Keratinocyte (primary cell): ENCODE data around the gene AGAP5. TPM values are rescaled to one million over a fixed set of nuclear protein-coding genes. Genes with fewer than 3 reads are reported as not detected.
"Not testable (repeated sequence)": the region's sequence is repeated elsewhere in the genome, so short reads cannot be mapped to it uniquely, and the experiment has no call there.

ENCODE experiments used
- DNase-seq: peaks from one replicate; pipeline ENCODE4 v3.0.0-alpha.2; 2011; ENCODE audit warnings: low read depth, missing footprints, low spot score
- FAIRE-seq: peaks from 2 replicates; lab custom pipeline; 2011; peaks lifted over from hg19 to GRCh38; lab: Jason Lieb, UNC
- H2AFZ ChIP-seq: 2 replicates; pipeline ENCODE4 v1.6.0; 2012; ENCODE audit warnings: low read length, control low read depth, inconsistent platforms; ENCODE audit not compliant: control insufficient read depth
- H3K27ac ChIP-seq: 2 replicates; pipeline ENCODE4 v1.5.1; 2011; ENCODE audit warnings: low read length; ENCODE audit not compliant: control insufficient read depth, insufficient read depth
- H3K27me3 ChIP-seq: 3 replicates; pipeline ENCODE4 v1.6.0; 2011; ENCODE audit warnings: low read length; ENCODE audit not compliant: control insufficient read depth, insufficient read depth; ENCODE audit errors: extremely low read depth
- H3K36me3 ChIP-seq, 2 experiments: 2 replicates in 1 of 2; 3 replicates in 1 of 2; pipeline ENCODE4 v1.5.1; 2011; ENCODE audit warnings: low read length in 2 of 2, mild to moderate bottlenecking in 1 of 2; ENCODE audit not compliant: control insufficient read depth in 2 of 2, insufficient read depth in 2 of 2; ENCODE audit errors: extremely low read depth in 1 of 2
- H3K4me1 ChIP-seq: 3 replicates; pipeline ENCODE4 v1.5.1; 2011; ENCODE audit warnings: low read length; ENCODE audit not compliant: control insufficient read depth, insufficient read depth; ENCODE audit errors: extremely low read depth
- H3K4me2 ChIP-seq: 3 replicates; pipeline ENCODE4 v1.6.0; 2011; ENCODE audit warnings: low read depth, low read length; ENCODE audit not compliant: control insufficient read depth, insufficient read depth; ENCODE audit errors: extremely low read depth
- H3K4me3 ChIP-seq, 3 experiments: fragments of 200-600 bp in 1 of 3; sonication (generic) in 1 of 3; 2 replicates in 2 of 3; 3 replicates in 1 of 3; pipeline ENCODE4 v1.5.1; 2011 to 2016; ENCODE audit warnings: low read length in 3 of 3, mild to moderate bottlenecking in 3 of 3, control low read depth in 2 of 3, inconsistent platforms in 1 of 3, low read depth in 1 of 3, mixed read lengths in 1 of 3, mixed run types in 1 of 3, moderate library complexity in 1 of 3; ENCODE audit not compliant: control insufficient read depth in 2 of 3, insufficient read depth in 2 of 3; ENCODE audit errors: extremely low read depth in 1 of 3
- H3K79me2 ChIP-seq: 2 replicates; pipeline ENCODE4 v1.6.0; 2012; ENCODE audit warnings: low read length; ENCODE audit not compliant: control insufficient read depth, insufficient read depth
- H3K9ac ChIP-seq: 3 replicates; pipeline ENCODE4 v1.6.0; 2011; ENCODE audit warnings: low read length; ENCODE audit not compliant: control insufficient read depth, insufficient read depth; ENCODE audit errors: extremely low read depth
- H3K9me1 ChIP-seq: 3 replicates; pipeline ENCODE4 v1.6.0; 2011; ENCODE audit warnings: low read length; ENCODE audit not compliant: control insufficient read depth, insufficient read depth; ENCODE audit errors: extremely low read depth
- H3K9me3 ChIP-seq: 2 replicates; pipeline ENCODE4 v1.5.1; 2012; ENCODE audit warnings: low read depth, low read length; ENCODE audit not compliant: control insufficient read depth
- H4K20me1 ChIP-seq: 3 replicates; pipeline ENCODE4 v1.6.0; 2011; ENCODE audit warnings: low read length; ENCODE audit not compliant: control insufficient read depth, insufficient read depth; ENCODE audit errors: extremely low read depth
- CTCF ChIP-seq, 3 experiments: IDR thresholded peaks in 1 of 3; conservative IDR thresholded peaks in 1 of 3; optimal IDR thresholded peaks in 1 of 3; 2 replicates in 2 of 3; 3 replicates in 1 of 3; pipeline versions ENCODE3 to v1.5.1; 2011; ENCODE audit warnings: low read length in 3 of 3, mild to moderate bottlenecking in 3 of 3, moderate library complexity in 2 of 3, control low read depth in 1 of 3, inconsistent platforms in 1 of 3; ENCODE audit not compliant: insufficient read depth in 2 of 3; ENCODE audit errors: extremely low read depth in 1 of 3
- EZH2 ChIP-seq: IDR thresholded peaks from one replicate; pipeline ENCODE4 v1.6.1; 2012; ENCODE audit warnings: inconsistent platforms, mild to moderate bottlenecking, low read length, moderate library complexity
- dilution Hi-C: fragments of 300-500 bp; cut with MboI; formaldehyde crosslinking; loops from one replicate; pipeline ENCODE4 v1.7.0; 2020; ENCODE audit warnings: low sequenced_read_pairs; ENCODE audit not compliant: extremely low pct_ligation_motif_present
- polyA plus RNA-seq, 5 experiments: library from polyadenylated mRNA; depleted of rRNA in 3 of 5; stranded (reverse) in 3 of 5; stranded (forward) in 1 of 5; unstranded in 1 of 5; fragments of >200 nt; gene quantifications; 1 replicate in 1 of 5; 2 replicates in 3 of 5; 3 replicates in 1 of 5; pipeline versions ENCODE4 v1.2.1 to v1.2.3, GENCODE V29; 2011 to 2012; ENCODE audit warnings: missing spikeins in 2 of 5, low read depth in 1 of 5, low replicate concordance in 1 of 5

Gene AGAP5
- polyA plus RNA-seq, 1 donor (not counting 4 experiments of a cell fraction or from before 2014, with no cell fraction given), result 3.6 TPM

- TF ChIP-seq EZH2 (no peak), CTCF (optimal IDR thresholded peaks at IDR 0.05 in 1 of 3, IDR thresholded peaks at IDR 0.05 in 1 of 3, conservative IDR thresholded peaks at IDR 0.05 in 1 of 3; ENCODE audit: extremely low read depth in 1 of 3, insufficient read depth in 2 of 3, low read length in 3 of 3) (no peak)
- Histone ChIP-seq H2AFZ (no peak overlapping the region), H3K4me2 (no peak overlapping the region), H3K27ac (no peak overlapping the region), H3K9me3 (no peaks in the 10 kb centered on the region), H4K20me1 (no peaks in the 10 kb centered on the region), H3K4me1 (no peaks in the 10 kb centered on the region), H3K27me3 (no peaks in the 10 kb centered on the region), H3K9ac (no peak overlapping the region), H3K9me1 (no peaks in the 10 kb centered on the region), H3K4me3 (no peak overlapping the region), H3K36me3 (peaks cover 11 to 19% of the 10 kb centered on the region in 2 experiments), H3K79me2 (no peaks in the 10 kb centered on the region)
- dilution Hi-C loops, result no loop called here
- DNase-seq (no peak), FAIRE-seq (no peak)
Observed at GRCh38 chr10:73723516-73723915, 25.6 kb upstream of the AGAP5 start.

DNA sequence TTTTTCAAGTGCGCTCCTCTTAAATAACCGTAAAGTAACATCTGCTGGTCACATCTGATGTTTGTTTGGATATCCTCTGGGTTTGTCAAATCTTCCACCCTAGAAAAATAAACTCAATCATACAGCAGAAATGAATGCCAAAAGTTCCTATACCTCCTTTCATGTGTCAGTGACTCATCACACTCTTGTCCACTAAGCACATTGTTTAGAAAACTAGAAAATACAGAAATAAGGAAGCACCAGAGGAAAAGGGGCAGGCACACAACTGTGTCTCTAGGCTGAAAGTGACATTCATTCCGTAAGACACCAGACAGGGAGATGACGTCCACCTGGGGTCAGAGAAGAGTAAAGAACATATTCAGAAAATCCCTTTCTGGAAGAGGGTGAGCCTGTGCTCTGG lies 22.7 kb upstream of the AGAP5 start:
- H3K79me2 ChIP-seq, H3K27ac ChIP-seq, H3K9me1 ChIP-seq, DNase-seq, H3K4me2 ChIP-seq, H4K20me1 ChIP-seq, FAIRE-seq, H2AFZ ChIP-seq, H3K9ac ChIP-seq, dilution Hi-C loops, H3K9me3 ChIP-seq, H3K27me3 ChIP-seq, H3K4me3 ChIP-seq, H3K4me1 ChIP-seq: not testable (repeated sequence)
- H3K36me3 ChIP-seq, result peaks cover 11 to 27% of the 10 kb centered on the region in 2 experiments

DNA sequence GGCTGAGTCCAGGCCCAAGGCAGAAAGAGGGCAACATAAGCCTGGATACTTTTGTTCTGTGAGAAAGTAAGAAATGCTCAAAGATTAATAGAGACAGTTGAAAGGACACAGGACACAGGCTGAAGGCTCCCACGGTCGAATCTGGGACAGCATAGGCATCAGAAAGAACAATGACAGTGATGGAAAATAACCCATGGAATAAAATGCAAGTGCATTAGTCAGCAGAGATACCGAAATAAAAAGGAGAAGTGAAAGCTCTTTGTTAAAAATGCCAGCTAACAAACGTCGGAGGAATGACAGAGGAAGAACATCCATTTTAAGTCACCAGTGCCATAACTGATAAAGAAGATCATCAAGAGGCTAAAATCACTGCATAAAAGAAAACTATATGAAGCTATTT lies 19.6 kb upstream of the AGAP5 start:
- DNase-seq (no peak), FAIRE-seq (no peak)
- Histone ChIP-seq H3K9ac (no peak overlapping the region), H3K36me3 (peaks cover 9 to 21% of the 10 kb centered on the region in 2 experiments), H4K20me1 (no peaks in the 10 kb centered on the region), H3K4me3 (no peak overlapping the region), H3K27ac (no peak overlapping the region), H3K4me1 (no peaks in the 10 kb centered on the region), H3K9me3 (no peaks in the 10 kb centered on the region), H3K4me2 (no peak overlapping the region), H3K9me1 (no peaks in the 10 kb centered on the region), H2AFZ (no peak overlapping the region), H3K79me2 (no peaks in the 10 kb centered on the region), H3K27me3 (no peaks in the 10 kb centered on the region)
- TF ChIP-seq CTCF (optimal IDR thresholded peaks at IDR 0.05 in 1 of 3, IDR thresholded peaks at IDR 0.05 in 1 of 3, conservative IDR thresholded peaks at IDR 0.05 in 1 of 3; ENCODE audit: extremely low read depth in 1 of 3, insufficient read depth in 2 of 3, low read length in 3 of 3) (no peak), EZH2 (no peak)
- dilution Hi-C loops, result no loop called here
